Prostate gland (tissue), 2 donors: ENCODE data around the gene FCRL1. TPM values are rescaled to one million over a fixed set of nuclear protein-coding genes. Genes with fewer than 3 reads are reported as not detected.

Source experiments
- DNase-seq: peaks from one replicate; pipeline ENCODE4 v3.0.0-alpha.2; 2019; ENCODE audit warnings: low spot score
- H3K27ac ChIP-seq, 2 donors: fragments of 200-600 bp; sonication (generic); 2 replicates each; pipeline ENCODE4 v1.5.1; 2017 to 2019
- H3K27me3 ChIP-seq: fragments of 200-600 bp; sonication (generic); replicated peaks from 2 replicates; pipeline ENCODE4 v1.5.1; 2019; ENCODE audit not compliant: insufficient read depth
- H3K36me3 ChIP-seq, 2 donors: fragments of 200-600 bp; sonication (generic); 1 replicate in 1 of 2; 2 replicates in 1 of 2; pipeline versions ENCODE4 v1.5.1 to v1.8.1; 2017 to 2019
- H3K4me1 ChIP-seq: fragments of 200-600 bp; sonication (generic); replicated peaks from 2 replicates; pipeline ENCODE4 v1.5.1; 2019
- H3K4me3 ChIP-seq, 2 donors: fragments of 200-600 bp; sonication (generic); 2 replicates each; pipeline ENCODE4 v1.5.1; 2017 to 2019
- H3K9me3 ChIP-seq: fragments of 200-600 bp; sonication (generic); 2 replicates; pipeline ENCODE4 v1.5.1; 2017
- CTCF ChIP-seq, 4 experiments: fragments of 200-600 bp in 2 of 4; fragments of 450-650 bp in 2 of 4; sonication (generic) in 2 of 4; IDR thresholded peaks; 1 replicate in 3 of 4; 2 replicates in 1 of 4; pipeline ENCODE4 v1.5.1; 2016 to 2019; ENCODE audit warnings: antibody characterized with exemption in 4 of 4, mild to moderate bottlenecking in 2 of 4, moderate library complexity in 2 of 4
- POLR2A ChIP-seq: fragments of 450-650 bp; IDR thresholded peaks from one replicate; pipeline ENCODE4 v1.6.1; 2016; ENCODE audit warnings: antibody characterized with exemption, mild to moderate bottlenecking
- POLR2AphosphoS5 ChIP-seq: sonication (generic); formaldehyde crosslinking; IDR thresholded peaks from one replicate; pipeline ENCODE4 v1.6.1; 2017; ENCODE audit warnings: antibody characterized with exemption
- WGBS: methylation state at CpG from one replicate; pipeline ENCODE4 v1.1.5; 2018; 5-methylcytosine and 5-hydroxymethylcytosine counted together
- intact Hi-C: fragments of 100-400 bp; cut with DNase I; formaldehyde crosslinking; loops from one replicate; pipeline ENCODE4 v1.14.2; 2022
- total RNA-seq, 2 donors: library from RNA; depleted of rRNA; stranded (reverse); fragments of >200 nt; gene quantifications; one replicate each; pipeline ENCODE4 v1.1.0, GENCODE V29; 2016

Gene FCRL1, protein sequence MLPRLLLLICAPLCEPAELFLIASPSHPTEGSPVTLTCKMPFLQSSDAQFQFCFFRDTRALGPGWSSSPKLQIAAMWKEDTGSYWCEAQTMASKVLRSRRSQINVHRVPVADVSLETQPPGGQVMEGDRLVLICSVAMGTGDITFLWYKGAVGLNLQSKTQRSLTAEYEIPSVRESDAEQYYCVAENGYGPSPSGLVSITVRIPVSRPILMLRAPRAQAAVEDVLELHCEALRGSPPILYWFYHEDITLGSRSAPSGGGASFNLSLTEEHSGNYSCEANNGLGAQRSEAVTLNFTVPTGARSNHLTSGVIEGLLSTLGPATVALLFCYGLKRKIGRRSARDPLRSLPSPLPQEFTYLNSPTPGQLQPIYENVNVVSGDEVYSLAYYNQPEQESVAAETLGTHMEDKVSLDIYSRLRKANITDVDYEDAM
- total RNA-seq = under 1 TPM in 1 of 2 donors, not detected in 1; 0.09 TPM

- Histone ChIP-seq H3K4me3 (no peak within 1 kb of the TSS), H3K27me3 (no peaks in the 10 kb centered on the region), H3K27ac (no peak within 1 kb of the TSS), H3K36me3 (no peaks in the 10 kb centered on the region), H3K9me3 (no peaks in the 10 kb centered on the region), H3K4me1 (no peaks in the 10 kb centered on the region)
- 65% methylated on average over 3 of the region's 3 CpGs for WGBS
- TF ChIP-seq POLR2AphosphoS5 (no peak), POLR2A (no peak), CTCF (IDR thresholded peaks at IDR 0.05) (no peak)
- intact Hi-C loops = no loop called here
- DNase-seq = no peak
Measured at GRCh38 chr1:157819896-157820295, at the start of gene FCRL1. Gene FCRL1, minus strand, starts transcription at chr1:157820120. Its CDS starts 83 bp downstream, at chr1:157820037.

DNA sequence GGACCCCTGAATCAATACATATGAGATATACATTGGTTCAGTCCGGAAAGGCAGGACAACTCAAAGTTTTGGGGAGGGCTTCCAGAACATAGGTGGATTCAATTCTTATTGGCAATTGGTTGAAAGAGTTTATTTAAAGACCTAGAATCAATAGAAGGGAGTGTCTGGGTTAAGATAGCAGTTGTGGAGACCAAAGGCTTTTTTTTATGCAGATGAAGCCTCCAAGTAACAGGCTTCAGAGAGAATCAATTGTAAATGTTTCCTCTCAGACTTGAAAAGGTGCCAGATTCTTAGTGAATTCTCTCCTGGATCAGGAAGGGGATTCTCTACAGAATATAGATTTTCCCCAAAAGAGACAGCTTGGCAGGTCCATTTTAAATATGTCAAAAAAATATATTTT is 48.7 kb upstream of the FCRL1 start:
- WGBS = 82% methylated on average over 1 of the region's 1 CpG
- Histone ChIP-seq H3K4me1 (no peaks in the 10 kb centered on the region), H3K9me3 (no peaks in the 10 kb centered on the region), H3K4me3 (no peak overlapping the region), H3K27ac (no peak overlapping the region), H3K27me3 (no peaks in the 10 kb centered on the region), H3K36me3 (no peaks in the 10 kb centered on the region)
- DNase-seq = no peak
- intact Hi-C loops = no loop called here
- no peak for TF ChIP-seq POLR2AphosphoS5
- TF ChIP-seq CTCF (IDR thresholded peaks at IDR 0.05) = no peak
- TF ChIP-seq POLR2A = no peak

- Histone ChIP-seq H3K36me3 (no peaks in the 10 kb centered on the region), H3K9me3 (no peaks in the 10 kb centered on the region), H3K27me3 (no peaks in the 10 kb centered on the region), H3K4me1 (no peaks in the 10 kb centered on the region), H3K4me3 (no peak overlapping the region), H3K27ac (no peak overlapping the region)
- 67% methylated on average over 6 of the region's 6 CpGs for WGBS
- TF ChIP-seq CTCF (IDR thresholded peaks at IDR 0.05) (no peak), POLR2A (no peak), POLR2AphosphoS5 (no peak)
- DNase-seq = no peak
- intact Hi-C loops = no loop called here
Measured at GRCh38 chr1:157862114-157863070, 42.5 kb upstream of the FCRL1 start.

DNA sequence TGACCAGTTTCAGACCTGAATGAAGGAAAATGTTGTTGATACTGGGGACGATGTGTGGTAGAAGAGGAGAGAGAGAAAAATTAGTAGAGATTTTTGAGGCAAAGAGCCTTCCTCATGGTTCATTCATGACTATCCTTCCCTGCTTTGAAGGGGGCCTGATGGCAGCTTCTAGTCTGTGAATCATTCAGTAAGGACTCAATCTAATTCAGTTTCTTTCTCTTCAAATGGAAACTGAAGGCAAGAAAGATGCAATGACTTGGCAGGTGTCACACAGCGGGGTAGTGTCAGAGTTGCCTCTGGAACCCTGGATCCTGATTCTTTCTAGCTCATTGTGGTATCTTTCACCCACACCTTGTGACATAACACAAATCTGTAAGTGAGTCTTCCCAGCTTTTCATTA is 36.6 kb upstream of the FCRL1 start:
- DNase-seq = no peak
- WGBS = 90% methylated on average over 2 of the region's 2 CpGs
- H3K4me1 ChIP-seq = no peaks in the 10 kb centered on the region
- TF ChIP-seq POLR2A (no peak), CTCF (IDR thresholded peaks at IDR 0.05) (no peak), POLR2AphosphoS5 (no peak)
- H3K4me3 ChIP-seq = no peak overlapping the region
- no peaks in the 10 kb centered on the region for H3K9me3 ChIP-seq
- intact Hi-C loops = no loop called here
- no peaks in the 10 kb centered on the region for H3K36me3 ChIP-seq
- H3K27me3 ChIP-seq = no peaks in the 10 kb centered on the region
- no peak overlapping the region for H3K27ac ChIP-seq
